Activated naive CD4-positive, alpha-beta T cell treated with anti-CD3 and anti-CD28 coated beads, Interleukin-2, amount 50 U/mL, for 72 hours (primary cell): ENCODE results near the gene CCDC181. TPM values are rescaled to one million over a fixed set of nuclear protein-coding genes. Genes with fewer than 3 reads are reported as not detected.
A peak's percentile ranks its signal among the peaks of the same experiment; 100 is the strongest.

Experiments
- ATAC-seq, 2 donors: fragments of 150-1000 bp; cut with Tn5 transposase; 2 replicates each; pipeline ENCODE4 v1.10.0; 2021; ENCODE audit warnings: mild to moderate bottlenecking in 2 of 2, moderate library complexity in 2 of 2
- DNase-seq, 2 donors: peaks; one replicate each; pipeline ENCODE4 v3.0.0; 2021 to 2022; ENCODE audit warnings: low spot score in 2 of 2
- H3K27ac Mint-ChIP-seq, 2 donors: one replicate each; pipeline ENCODE4 v1.8.0; 2022; ENCODE audit warnings: mild to moderate bottlenecking in 2 of 2, mixed read lengths in 2 of 2
- H3K36me3 Mint-ChIP-seq, 2 donors: one replicate each; pipeline ENCODE4 v1.8.0; 2022; ENCODE audit warnings: mixed read lengths in 2 of 2
- H3K9me3 Mint-ChIP-seq, 2 donors: one replicate each; pipeline ENCODE4 v1.8.0; 2022; ENCODE audit warnings: mixed read lengths in 2 of 2
- total RNA-seq, 2 donors: library from RNA; stranded (reverse); gene quantifications; one replicate each; pipeline ENCODE4 v1.2.3, GENCODE V29; 2022

CCDC181 gene
- total RNA-seq = under 1 TPM in 1 of 2 donors, not detected in 1; 0.30 TPM

GRCh38 chr1:169427081-169427641 lies at the start of gene CCDC181:
CCDC181 (minus strand) TSS chr1:169427474; CDS start chr1:169424927, 2,547 bp downstream.
- ATAC-seq = peak; percentile 95 to 99
- Mint-ChIP-seq H3K9me3 (peaks cover 0 to 4% of the 10 kb centered on the region in 2 donors), H3K36me3 (peaks cover 5 to 10% of the 10 kb centered on the region in 2 donors), H3K27ac (peak within 1 kb of the TSS; percentile 24 to 53)
- peak; percentile 60 to 64 for DNase-seq

- H3K27ac Mint-ChIP-seq = no peak overlapping the region
- ATAC-seq (no peak), DNase-seq (no peak)
- peaks cover 0 to 6% of the 10 kb centered on the region in 2 donors for H3K36me3 Mint-ChIP-seq
- H3K9me3 Mint-ChIP-seq = no peaks in the 10 kb centered on the region
Observed at GRCh38 chr1:169475806-169476387, 48.6 kb upstream of the CCDC181 start.

GRCh38 chr1:169474302-169474995 lies 47.2 kb upstream of the CCDC181 start:
- DNase-seq (no peak), ATAC-seq (no peak)
- Mint-ChIP-seq H3K9me3 (no peaks in the 10 kb centered on the region), H3K27ac (no peak overlapping the region), H3K36me3 (peaks cover 0 to 6% of the 10 kb centered on the region in 2 donors)

- peaks cover 0 to 6% of the 10 kb centered on the region in 2 donors for H3K36me3 Mint-ChIP-seq
- DNase-seq = no peak
- H3K9me3 Mint-ChIP-seq = no peaks in the 10 kb centered on the region
- H3K27ac Mint-ChIP-seq = peak overlapping the region in 1 of 2 donors; percentile 44
- ATAC-seq = no peak
Observed at GRCh38 chr1:169473347-169473746, 46.1 kb upstream of the CCDC181 start.

GRCh38 chr1:169472738-169473137 lies 45.5 kb upstream of the CCDC181 start:
- ATAC-seq = no peak
- Mint-ChIP-seq H3K36me3 (peaks cover 0 to 6% of the 10 kb centered on the region in 2 donors), H3K9me3 (no peaks in the 10 kb centered on the region)

GRCh38 chr1:169468982-169469381 lies 41.7 kb upstream of the CCDC181 start:
- no peak for DNase-seq
- Mint-ChIP-seq H3K9me3 (no peaks in the 10 kb centered on the region), H3K27ac (no peak overlapping the region), H3K36me3 (no peaks in the 10 kb centered on the region)
- ATAC-seq = no peak

More at GRCh38 chr1:169472738-169473137, 45.5 kb upstream of the CCDC181 start:
- no peak overlapping the region for H3K27ac Mint-ChIP-seq
- DNase-seq = no peak

GRCh38 chr1:169466259-169467230 lies 39.3 kb upstream of the CCDC181 start:
- Mint-ChIP-seq H3K9me3 (no peaks in the 10 kb centered on the region), H3K36me3 (no peaks in the 10 kb centered on the region), H3K27ac (no peak overlapping the region)
- ATAC-seq (no peak), DNase-seq (no peak)

GRCh38 chr1:169465281-169465680 lies 38.0 kb upstream of the CCDC181 start:
- no peak for ATAC-seq
- DNase-seq = no peak
- H3K9me3 Mint-ChIP-seq = no peaks in the 10 kb centered on the region

GRCh38 chr1:169462385-169462784 lies 35.1 kb upstream of the CCDC181 start:
- Mint-ChIP-seq H3K27ac (no peak overlapping the region), H3K36me3 (peaks cover under 1 to 7% of the 10 kb centered on the region in 2 donors), H3K9me3 (peaks cover under 1% of the 10 kb centered on the region in 2 donors)
- DNase-seq = no peak
- no peak for ATAC-seq

More at GRCh38 chr1:169465281-169465680, 38.0 kb upstream of the CCDC181 start:
- Mint-ChIP-seq H3K36me3 (no peaks in the 10 kb centered on the region), H3K27ac (no peak overlapping the region)

- no peak overlapping the region for H3K27ac Mint-ChIP-seq
- peaks cover 8 to 14% of the 10 kb centered on the region in 2 donors for H3K36me3 Mint-ChIP-seq
- DNase-seq = no peak
- H3K9me3 Mint-ChIP-seq = peaks cover 7% of the 10 kb centered on the region in 2 donors
- ATAC-seq = peak; percentile 57 to 89
Observed at GRCh38 chr1:169461390-169462000, 34.2 kb upstream of the CCDC181 start.

- Mint-ChIP-seq H3K9me3 (peaks cover 7% of the 10 kb centered on the region in 2 donors), H3K27ac (no peak overlapping the region), H3K36me3 (peaks cover 8 to 14% of the 10 kb centered on the region in 2 donors)
- DNase-seq (no peak), ATAC-seq (peak; percentile 11 to 41)
Observed at GRCh38 chr1:169460191-169460833, 33.0 kb upstream of the CCDC181 start.

GRCh38 chr1:169457443-169457842 lies 30.2 kb upstream of the CCDC181 start:
- DNase-seq = no peak
- Mint-ChIP-seq H3K9me3 (peaks cover 7% of the 10 kb centered on the region in 2 donors), H3K27ac (no peak overlapping the region), H3K36me3 (peaks cover 8 to 14% of the 10 kb centered on the region in 2 donors)
- no peak for ATAC-seq

GRCh38 chr1:169456029-169456428 lies 28.8 kb upstream of the CCDC181 start:
- ATAC-seq (no peak), DNase-seq (no peak)
- Mint-ChIP-seq H3K27ac (no peak overlapping the region), H3K9me3 (peaks cover 7% of the 10 kb centered on the region in 2 donors), H3K36me3 (peaks cover 8 to 14% of the 10 kb centered on the region in 2 donors)

GRCh38 chr1:169452921-169453320 lies 25.6 kb upstream of the CCDC181 start:
- Mint-ChIP-seq H3K9me3 (peaks cover 7% of the 10 kb centered on the region in 2 donors), H3K27ac (no peak overlapping the region), H3K36me3 (peaks cover 8 to 13% of the 10 kb centered on the region in 2 donors)
- DNase-seq (no peak), ATAC-seq (no peak)

GRCh38 chr1:169451218-169451824 lies 24.0 kb upstream of the CCDC181 start:
- no peak overlapping the region for H3K27ac Mint-ChIP-seq
- H3K9me3 Mint-ChIP-seq = no peaks in the 10 kb centered on the region
- ATAC-seq (no peak), DNase-seq (no peak)
- peaks cover 0 to 6% of the 10 kb centered on the region in 2 donors for H3K36me3 Mint-ChIP-seq
